ENCODE measurements around the gene PJA1.
A peak's percentile ranks its signal among the peaks of the same experiment; 100 is the strongest.

PJA1 gene

DNA sequence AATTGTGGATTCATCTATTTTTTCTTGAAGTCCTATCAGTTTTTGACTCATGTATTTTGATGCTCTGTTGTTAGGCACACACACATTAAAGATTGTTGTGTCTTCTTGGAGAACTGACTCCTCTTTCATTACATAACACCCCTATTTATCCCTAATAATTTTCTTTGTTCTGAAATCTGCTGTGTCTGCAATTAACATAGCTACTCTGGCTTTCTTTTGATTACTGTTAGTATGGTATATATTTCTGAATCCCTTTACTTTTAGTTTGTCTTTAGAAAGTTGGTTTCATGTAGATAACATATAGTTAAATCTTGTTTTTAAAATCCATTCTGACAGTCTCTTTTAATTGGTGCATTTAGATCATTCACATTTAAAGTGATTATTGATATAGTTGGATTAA, 5.1 kb upstream of the PJA1 start:
- DNase-seq, result no peak
- no peaks in the 10 kb centered on the region for H3K9me3 ChIP-seq (ENCODE audit: severe bottlenecking)
- H3K27ac ChIP-seq, result no peak overlapping the region
- no peak overlapping the region for H3K4me3 ChIP-seq (ENCODE audit: low read depth, low read length)
- peaks cover 6% of the 10 kb centered on the region for H3K27me3 ChIP-seq (ENCODE audit: insufficient read depth, low read depth, severe bottlenecking)
- no peaks in the 10 kb centered on the region for H3K36me3 ChIP-seq
- TF ChIP-seq, protein P1, sequence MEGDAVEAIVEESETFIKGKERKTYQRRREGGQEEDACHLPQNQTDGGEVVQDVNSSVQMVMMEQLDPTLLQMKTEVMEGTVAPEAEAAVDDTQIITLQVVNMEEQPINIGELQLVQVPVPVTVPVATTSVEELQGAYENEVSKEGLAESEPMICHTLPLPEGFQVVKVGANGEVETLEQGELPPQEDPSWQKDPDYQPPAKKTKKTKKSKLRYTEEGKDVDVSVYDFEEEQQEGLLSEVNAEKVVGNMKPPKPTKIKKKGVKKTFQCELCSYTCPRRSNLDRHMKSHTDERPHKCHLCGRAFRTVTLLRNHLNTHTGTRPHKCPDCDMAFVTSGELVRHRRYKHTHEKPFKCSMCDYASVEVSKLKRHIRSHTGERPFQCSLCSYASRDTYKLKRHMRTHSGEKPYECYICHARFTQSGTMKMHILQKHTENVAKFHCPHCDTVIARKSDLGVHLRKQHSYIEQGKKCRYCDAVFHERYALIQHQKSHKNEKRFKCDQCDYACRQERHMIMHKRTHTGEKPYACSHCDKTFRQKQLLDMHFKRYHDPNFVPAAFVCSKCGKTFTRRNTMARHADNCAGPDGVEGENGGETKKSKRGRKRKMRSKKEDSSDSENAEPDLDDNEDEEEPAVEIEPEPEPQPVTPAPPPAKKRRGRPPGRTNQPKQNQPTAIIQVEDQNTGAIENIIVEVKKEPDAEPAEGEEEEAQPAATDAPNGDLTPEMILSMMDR (IDR thresholded peaks at IDR 0.05; ENCODE audit: low read depth, low read length), result no peak

DNA sequence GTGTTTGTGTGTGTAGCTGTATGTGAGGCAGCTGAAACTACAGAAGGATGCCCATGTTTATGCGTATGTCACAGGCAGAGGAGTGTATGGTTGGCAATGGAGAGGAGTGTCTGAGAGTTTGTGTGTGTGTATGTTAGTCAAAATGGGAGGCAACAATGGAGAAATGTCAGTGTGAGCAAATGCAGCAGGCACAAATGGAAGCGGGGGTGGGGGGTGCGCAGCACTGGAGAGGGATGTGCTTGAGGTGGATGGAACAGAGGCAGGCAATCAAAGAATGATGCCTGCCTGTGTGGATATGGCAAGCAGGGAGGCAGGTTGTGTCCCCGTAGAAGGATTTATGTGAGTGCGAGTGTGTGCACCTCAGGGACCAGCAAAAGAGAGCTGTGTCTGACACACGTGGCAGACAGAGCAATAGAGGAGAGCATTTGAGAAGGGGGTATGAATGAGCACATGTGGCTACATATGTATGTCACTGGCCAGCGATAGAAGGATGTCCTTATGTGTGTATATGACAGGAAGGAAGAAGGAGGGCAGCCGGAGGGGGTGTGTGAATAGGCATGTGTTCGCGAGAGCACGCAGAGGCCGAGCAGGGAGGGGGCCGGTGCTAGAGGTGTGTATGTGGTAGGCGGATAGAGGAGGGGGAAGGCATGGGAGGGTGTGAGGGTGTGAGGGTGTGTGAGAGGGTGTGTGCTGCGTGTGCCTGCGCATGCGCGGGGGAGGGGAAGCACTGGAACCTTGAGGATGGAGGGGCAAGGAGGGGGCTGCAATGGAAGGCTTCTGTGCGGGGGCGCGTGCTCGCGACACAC, 1.1 kb downstream of the PJA1 start:
- TF ChIP-seq, protein P1 (IDR thresholded peaks at IDR 0.05; ENCODE audit: low read depth, low read length), result no peak
- Histone ChIP-seq H3K4me3 (ENCODE audit: low read depth, low read length) (no peak overlapping the region; the same call in 1 of the 2 replicates), H3K36me3 (peaks cover 10% of the 10 kb centered on the region), H3K9me3 (ENCODE audit: severe bottlenecking) (no peaks in the 10 kb centered on the region), H3K27ac (no peak overlapping the region), H3K27me3 (ENCODE audit: insufficient read depth, low read depth, severe bottlenecking) (peaks cover 11% of the 10 kb centered on the region)
- DNase-seq, result peak; percentile 14

DNA sequence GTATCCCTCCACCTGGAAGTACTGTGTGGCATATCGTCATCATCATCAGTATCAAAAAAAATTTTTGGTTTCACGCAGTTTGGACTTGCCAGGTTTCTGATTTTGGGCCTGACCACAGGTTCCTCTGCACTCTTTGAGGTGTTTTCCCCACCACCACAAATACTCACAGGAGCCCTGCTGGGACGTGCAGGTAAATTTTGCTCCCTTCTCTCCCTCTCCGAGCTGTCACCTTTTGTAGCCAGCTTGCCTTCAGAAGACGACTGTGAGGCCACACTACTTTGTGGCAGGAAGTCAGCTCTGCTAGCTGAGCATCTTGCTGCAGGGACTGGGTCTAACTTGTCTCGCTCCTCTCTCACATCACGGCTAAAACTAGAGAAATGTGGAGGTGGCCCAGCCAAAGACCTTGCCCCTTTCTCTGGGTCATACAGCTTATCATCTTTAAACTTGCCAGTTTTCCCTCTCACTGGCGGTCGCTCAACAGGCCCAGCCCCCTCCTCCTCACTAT, 2.8 kb downstream of the PJA1 start:
- no peak overlapping the region for H3K27ac ChIP-seq
- no peak overlapping the region for H3K4me3 ChIP-seq (ENCODE audit: low read depth, low read length)
- peaks cover 10% of the 10 kb centered on the region for H3K36me3 ChIP-seq
- no peak for DNase-seq
- TF ChIP-seq, protein P1 (IDR thresholded peaks at IDR 0.05; ENCODE audit: low read depth, low read length), result no peak
- H3K27me3 ChIP-seq (ENCODE audit: insufficient read depth, low read depth, severe bottlenecking), result peaks cover 18% of the 10 kb centered on the region
- H3K9me3 ChIP-seq (ENCODE audit: severe bottlenecking), result no peaks in the 10 kb centered on the region

DNA sequence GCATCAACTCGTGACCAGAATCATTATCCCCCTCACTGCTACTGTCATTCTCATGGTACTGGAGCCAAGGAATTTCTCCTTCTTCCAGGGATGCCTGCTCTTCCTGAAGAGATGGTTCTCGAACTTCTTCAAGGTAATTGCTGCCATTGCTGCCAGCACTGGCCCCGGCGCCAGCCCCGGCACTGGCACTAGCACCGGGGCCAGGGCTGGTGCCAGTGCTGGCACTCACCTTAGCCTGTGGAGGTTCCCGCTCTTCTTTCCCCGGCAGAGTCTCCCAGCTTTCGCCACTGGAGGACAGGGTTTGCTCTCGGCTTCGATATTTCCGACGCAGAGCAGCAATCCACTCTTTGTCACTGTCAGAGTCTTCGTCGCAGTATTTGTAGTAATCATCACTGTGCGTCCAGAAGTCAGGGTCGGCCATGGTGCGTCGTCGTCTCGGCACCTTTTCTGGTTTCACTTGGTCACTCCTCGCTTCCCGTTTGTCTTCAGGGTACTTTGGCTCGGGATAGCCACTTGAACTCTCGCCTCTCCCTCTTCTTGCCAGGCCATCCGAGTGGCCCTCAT, 3.4 kb downstream of the PJA1 start:
- Histone ChIP-seq H3K36me3 (peaks cover 10% of the 10 kb centered on the region), H3K27ac (no peak overlapping the region), H3K27me3 (ENCODE audit: insufficient read depth, low read depth, severe bottlenecking) (peaks cover 18% of the 10 kb centered on the region), H3K4me3 (ENCODE audit: low read depth, low read length) (no peak overlapping the region), H3K9me3 (ENCODE audit: severe bottlenecking) (no peaks in the 10 kb centered on the region)
- TF ChIP-seq, protein P1 (IDR thresholded peaks at IDR 0.05; ENCODE audit: low read depth, low read length), result no peak
- no peak for DNase-seq

DNA sequence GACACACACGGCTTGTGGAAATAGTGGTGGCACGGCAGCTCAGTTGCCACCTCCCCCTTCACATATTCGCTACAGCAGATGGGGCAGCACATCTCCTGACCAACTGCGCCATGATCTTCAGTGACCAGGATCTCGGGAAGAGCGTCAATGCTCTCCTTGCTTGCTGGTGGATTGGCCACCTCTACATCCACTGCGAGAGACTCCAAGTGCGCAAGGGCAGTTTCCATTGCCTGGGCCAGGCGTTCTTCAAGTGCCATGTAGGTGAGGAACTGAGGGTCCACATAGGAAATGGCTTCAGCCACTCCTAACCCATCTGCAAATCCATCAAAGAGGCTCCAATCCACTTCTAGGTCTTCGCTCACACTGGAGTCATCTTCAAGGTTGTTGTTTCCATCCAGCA, 3.9 kb downstream of the PJA1 start:
- DNase-seq, result no peak
- TF ChIP-seq, protein P1 (IDR thresholded peaks at IDR 0.05; ENCODE audit: low read depth, low read length), result no peak
- H3K27me3 ChIP-seq (ENCODE audit: insufficient read depth, low read depth, severe bottlenecking), result peaks cover 18% of the 10 kb centered on the region
- H3K36me3 ChIP-seq, result peaks cover 10% of the 10 kb centered on the region
- H3K4me3 ChIP-seq (ENCODE audit: low read depth, low read length), result no peak overlapping the region
- H3K27ac ChIP-seq, result no peak overlapping the region
- no peaks in the 10 kb centered on the region for H3K9me3 ChIP-seq (ENCODE audit: severe bottlenecking)

Data from WERI-Rb-1 (cell line).